Measurements from ENCODE around the gene GADD45B.
A peak's percentile ranks its signal among the peaks of the same experiment; 100 is the strongest.
"Not testable (repeated sequence)": the region's sequence is repeated elsewhere in the genome, so short reads cannot be mapped to it uniquely, and the experiment has no call there.

Gene GADD45B

GRCh38 chr19:2463694-2464093 is 12.2 kb upstream of the GADD45B start:
- DNase-seq (ENCODE audit: insufficient read length, low spot score); FAIRE-seq: not testable (repeated sequence)

GRCh38 chr19:2464389-2464788 is 11.5 kb upstream of the GADD45B start:
- FAIRE-seq = no peak
- DNase-seq (ENCODE audit: insufficient read length, low spot score) = no peak

- no peak for DNase-seq (ENCODE audit: insufficient read length, low spot score)
- FAIRE-seq = no peak
Observed at GRCh38 chr19:2468596-2468995, 7.3 kb upstream of the GADD45B start.

GRCh38 chr19:2469102-2469914 is 6.6 kb upstream of the GADD45B start:
- DNase-seq (ENCODE audit: insufficient read length, low spot score) (no peak), FAIRE-seq (peak; percentile 54)

GRCh38 chr19:2469915-2470200 is 6.1 kb upstream of the GADD45B start:
- not testable (repeated sequence) for FAIRE-seq

GRCh38 chr19:2474232-2475017 is 1.5 kb upstream of the GADD45B start:
- no peak for DNase-seq (ENCODE audit: insufficient read length, low spot score)
- FAIRE-seq = peak; percentile 57

More at GRCh38 chr19:2469915-2470200, 6.1 kb upstream of the GADD45B start:
- DNase-seq (ENCODE audit: insufficient read length, low spot score) = not testable (repeated sequence)

- FAIRE-seq = peak; percentile 68
- no peak for DNase-seq (ENCODE audit: insufficient read length, low spot score)
Observed at GRCh38 chr19:2475018-2475701, 767 bp upstream of the GADD45B start.

- FAIRE-seq = peak; percentile 39
- no peak for DNase-seq (ENCODE audit: insufficient read length, low spot score)
Observed at GRCh38 chr19:2476451-2477140, 669 bp downstream of the GADD45B start.

DNA sequence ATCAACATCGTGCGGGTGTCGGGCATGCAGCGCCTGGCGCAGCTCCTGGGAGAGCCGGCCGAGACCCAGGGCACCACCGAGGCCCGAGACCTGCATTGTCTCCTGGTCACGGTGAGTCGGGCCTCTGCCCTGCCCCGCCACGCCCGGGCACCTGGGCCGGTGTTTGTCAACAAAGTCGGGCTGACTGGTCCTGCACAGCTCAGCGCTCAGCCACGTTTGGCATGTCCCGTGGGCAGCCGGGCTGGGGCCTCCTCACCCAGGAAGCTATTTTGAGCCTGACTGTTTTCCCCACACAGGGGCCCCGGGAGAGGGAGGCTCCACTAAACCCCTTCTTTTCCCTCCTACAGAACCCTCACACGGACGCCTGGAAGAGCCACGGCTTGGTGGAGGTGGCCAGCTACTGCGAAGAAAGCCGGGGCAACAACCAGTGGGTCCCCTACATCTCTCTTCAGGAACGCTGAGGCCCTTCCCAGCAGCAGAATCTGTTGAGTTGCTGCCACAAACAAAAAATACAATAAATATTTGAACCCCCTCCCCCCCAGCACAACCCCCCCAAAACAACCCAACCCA is 1.3 kb downstream of the GADD45B start:
- no peak for DNase-seq (ENCODE audit: insufficient read length, low spot score)
- no peak for FAIRE-seq

DNA sequence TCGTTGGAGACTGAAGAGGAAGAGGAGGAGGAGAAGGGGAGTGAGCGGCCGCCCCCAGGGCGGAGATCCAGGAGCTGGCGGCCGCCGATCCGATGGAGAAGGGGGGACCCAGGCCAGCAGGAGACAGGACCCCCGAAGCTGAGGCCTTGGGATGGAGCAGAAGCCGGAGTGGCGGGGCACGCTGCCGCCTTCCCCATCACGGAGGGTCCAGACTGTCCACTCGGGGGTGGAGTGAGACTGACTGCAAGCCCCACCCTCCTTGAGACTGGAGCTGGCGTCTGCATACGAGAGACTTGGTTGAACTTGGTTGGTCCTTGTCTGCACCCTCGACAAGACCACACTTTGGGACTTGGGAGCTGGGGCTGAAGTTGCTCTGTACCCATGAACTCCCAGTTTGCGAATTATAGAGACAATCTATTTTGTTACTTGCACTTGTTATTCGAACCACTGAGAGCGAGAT is 1.8 kb downstream of the GADD45B start:
- peak; percentile 67 for FAIRE-seq
- no peak for DNase-seq (ENCODE audit: insufficient read length, low spot score)

GRCh38 chr19:2478278-2478755 is 2.4 kb downstream of the GADD45B start:
- FAIRE-seq (peak; percentile 73), DNase-seq (ENCODE audit: insufficient read length, low spot score) (no peak)

DNA sequence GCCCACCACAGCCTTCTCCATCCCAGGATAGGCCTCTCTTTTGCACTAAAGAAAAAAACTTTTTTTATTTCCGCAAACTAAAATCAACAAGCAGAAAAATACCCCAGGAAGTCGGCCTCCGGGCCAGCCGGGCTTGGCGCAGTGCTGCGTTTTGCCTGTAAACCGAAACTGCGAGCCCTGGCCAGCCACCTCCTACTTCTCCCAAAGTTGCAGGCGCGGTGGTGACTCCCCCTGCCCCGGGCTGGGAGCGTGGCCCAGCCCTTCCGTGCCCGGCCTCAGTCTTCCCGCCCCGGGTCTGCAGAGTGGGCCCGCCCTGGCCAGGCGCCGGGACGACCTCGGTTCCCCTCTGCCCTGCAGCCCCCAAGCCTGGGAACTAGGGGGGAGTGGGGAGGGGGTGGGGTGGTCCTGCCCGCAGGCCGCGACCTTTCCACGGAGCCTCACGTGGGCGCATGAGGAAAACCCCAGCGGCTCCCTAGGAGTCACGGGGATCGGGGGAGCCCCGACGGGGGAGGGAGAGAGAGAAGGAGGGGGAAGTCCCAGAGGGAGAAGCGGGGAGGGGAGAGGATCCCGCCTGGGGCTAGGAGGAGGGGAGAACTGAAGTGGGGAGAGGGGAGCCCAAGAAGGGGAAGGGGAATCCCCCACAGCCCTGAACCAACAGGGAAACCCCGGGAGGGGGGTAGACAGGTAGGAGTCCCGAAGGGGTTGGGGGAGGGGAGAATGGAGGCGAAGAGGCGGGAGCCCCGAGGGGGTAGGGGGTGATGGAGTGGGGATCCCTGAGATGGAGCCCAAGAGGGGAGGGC is 3.0 kb downstream of the GADD45B start:
- DNase-seq (ENCODE audit: insufficient read length, low spot score) (no peak), FAIRE-seq (peak; percentile 64)

- DNase-seq (ENCODE audit: insufficient read length, low spot score) = no peak
Observed at GRCh38 chr19:2479556-2480194, 3.7 kb downstream of the GADD45B start.

DNA sequence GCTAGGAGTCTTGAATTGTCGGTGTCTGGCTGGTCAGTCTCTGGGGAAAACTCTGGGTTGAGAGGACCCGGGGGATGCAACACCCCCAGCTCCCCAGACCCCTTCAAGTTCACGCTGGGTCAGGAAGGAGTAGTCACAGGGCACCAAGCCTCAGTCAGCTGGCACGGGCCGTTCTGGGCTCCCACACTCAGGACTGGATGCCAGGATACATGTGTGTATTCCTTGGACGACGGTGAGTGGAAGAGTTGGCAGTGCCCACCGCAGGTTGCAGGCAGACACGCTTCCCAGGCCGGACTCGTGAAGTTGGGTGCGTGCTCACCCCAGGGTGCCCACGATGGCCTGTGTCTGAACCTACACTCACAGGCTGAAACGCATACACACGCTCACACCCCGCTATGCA is 5.5 kb downstream of the GADD45B start:
- DNase-seq (ENCODE audit: insufficient read length, low spot score) (no peak), FAIRE-seq (no peak)

More at GRCh38 chr19:2479556-2480194, 3.7 kb downstream of the GADD45B start:
- no peak for FAIRE-seq

DNA sequence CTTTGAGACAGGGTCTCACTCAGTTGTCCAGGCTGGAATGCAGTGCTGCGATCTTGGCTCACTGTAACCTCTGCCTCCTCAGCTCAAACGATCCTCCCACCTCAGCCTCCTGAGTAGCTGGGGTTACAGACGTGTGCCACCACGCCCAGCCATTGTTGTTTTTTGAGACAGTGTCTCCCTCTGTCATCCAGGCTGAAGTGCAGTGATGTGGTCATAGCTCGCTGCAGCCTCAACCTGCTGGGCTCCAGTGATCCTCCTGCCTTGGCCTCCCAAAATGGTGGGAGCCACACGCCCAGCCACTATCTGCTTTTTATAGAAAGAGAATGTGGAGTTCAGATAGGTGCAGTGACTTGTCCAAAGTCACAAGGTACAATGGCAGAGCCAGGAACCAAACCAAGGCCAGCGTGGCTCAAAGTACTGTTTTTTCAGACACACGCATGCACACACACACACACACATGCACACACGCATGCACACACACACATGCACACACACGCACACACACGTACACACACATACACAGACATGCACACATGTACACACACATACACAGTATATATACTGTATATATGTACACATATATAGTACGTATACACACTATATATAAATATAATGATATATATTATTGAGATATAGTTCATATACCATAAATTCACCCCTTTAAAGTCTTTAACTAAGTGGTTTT is 6.6 kb downstream of the GADD45B start:
- FAIRE-seq (no peak), DNase-seq (ENCODE audit: insufficient read length, low spot score) (no peak)

GRCh38 chr19:2483084-2483483 is 7.2 kb downstream of the GADD45B start:
- FAIRE-seq (no peak), DNase-seq (ENCODE audit: insufficient read length, low spot score) (no peak)

- FAIRE-seq (no peak), DNase-seq (ENCODE audit: insufficient read length, low spot score) (no peak)
Observed at GRCh38 chr19:2483484-2484151, 7.7 kb downstream of the GADD45B start.
